Choroid plexus epithelial cell (primary cell): ENCODE measurements around the gene KIF17.
A peak's percentile ranks its signal among the peaks of the same experiment; 100 is the strongest.

Experiments
- DNase-seq: peaks from one replicate; pipeline ENCODE4 v3.0.0-alpha.2; 2010; ENCODE audit warnings: low read depth
- H3K4me3 ChIP-seq: 2 replicates; pipeline ENCODE4 v1.5.1; 2011; ENCODE audit warnings: low read depth, mild to moderate bottlenecking, control low read depth, low read length, moderate library complexity
- CTCF ChIP-seq: conservative IDR thresholded peaks from 2 replicates; pipeline ENCODE4 v1.5.1; 2011; ENCODE audit warnings: low read depth, mild to moderate bottlenecking, control low read depth, inconsistent platforms, low read length, moderate library complexity

Gene KIF17

GRCh38 chr1:20640183-20640597 is 77.6 kb downstream of the KIF17 start:
- no peak overlapping the region for H3K4me3 ChIP-seq
- TF ChIP-seq CTCF: peak; percentile 83
- peak; percentile 73 for DNase-seq

- no peak for DNase-seq
- no peak for TF ChIP-seq CTCF
- no peak overlapping the region for H3K4me3 ChIP-seq
Measured at GRCh38 chr1:20636785-20637347, 80.9 kb downstream of the KIF17 start.

GRCh38 chr1:20634594-20635084 is 83.2 kb downstream of the KIF17 start:
- TF ChIP-seq CTCF: no peak
- DNase-seq: peak; percentile 72
- peak overlapping the region; percentile 87 for H3K4me3 ChIP-seq

GRCh38 chr1:20634065-20634593 is 83.7 kb downstream of the KIF17 start:
- no peak for TF ChIP-seq CTCF
- no peak for DNase-seq
- peak overlapping the region; percentile 87 for H3K4me3 ChIP-seq

GRCh38 chr1:20633190-20634064 is 84.4 kb downstream of the KIF17 start, which contains the start of gene PINK1:
Gene PINK1 (plus strand): TSS chr1:20633458. CDS start chr1:20633549, 91 bp downstream.
- peak; percentile 71 for DNase-seq
- TF ChIP-seq CTCF: peak; percentile 77

GRCh38 chr1:20632386-20632785 is 85.4 kb downstream of the KIF17 start:
- H3K4me3 ChIP-seq: no peak overlapping the region
- no peak for DNase-seq
- TF ChIP-seq CTCF: no peak

More at GRCh38 chr1:20633190-20634064, 84.4 kb downstream of the KIF17 start, which contains the start of gene PINK1:
- peak within 1 kb of the TSS; percentile 87 for H3K4me3 ChIP-seq
